Epithelial cell of esophagus (primary cell): ENCODE data around the gene BAIAP3.

Experiments
- DNase-seq: peaks from one replicate; pipeline ENCODE4 v3.0.0; 2010; ENCODE audit warnings: low read depth
- H3K4me3 ChIP-seq: 2 replicates; pipeline ENCODE4 v1.5.1; 2011; ENCODE audit warnings: mild to moderate bottlenecking, low read length, control low read depth
- CTCF ChIP-seq: IDR thresholded peaks from 2 replicates; pipeline ENCODE4 v1.5.1; 2011; ENCODE audit warnings: low read depth, mild to moderate bottlenecking, low read length, control low read depth, inconsistent platforms; ENCODE audit not compliant: insufficient read depth; ENCODE audit errors: missing control alignments

The BAIAP3 gene

DNA sequence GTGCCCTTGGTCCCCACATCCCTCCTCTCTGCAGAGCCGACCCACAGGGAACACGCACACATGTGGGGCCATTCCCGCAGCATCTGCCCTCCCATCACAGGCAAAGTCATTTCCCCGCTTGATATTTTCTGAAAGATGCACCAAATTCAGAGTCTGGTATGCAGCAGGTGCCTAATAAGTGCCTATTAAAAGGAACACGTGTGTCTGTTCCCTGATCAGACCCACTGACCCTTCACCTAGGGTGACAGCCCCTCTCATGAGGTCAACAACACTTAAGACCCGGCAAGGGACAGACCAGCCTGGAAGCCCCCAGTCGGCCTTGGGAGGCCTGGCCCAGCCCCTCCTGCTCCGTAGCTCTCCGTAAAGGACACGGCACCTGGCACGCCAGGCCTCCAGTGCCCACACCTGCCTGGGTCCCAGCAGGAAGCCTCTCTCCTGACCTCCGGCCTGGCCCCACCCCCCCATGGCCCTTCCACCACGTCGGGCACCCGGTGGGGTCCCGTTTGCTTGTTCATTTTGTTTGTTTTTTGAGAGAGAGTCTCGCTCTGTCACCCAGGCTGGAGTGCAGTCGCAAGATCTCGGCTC, 61.0 kb downstream of the BAIAP3 start:
- no peak for DNase-seq
- no peak overlapping the region for H3K4me3 ChIP-seq
- no peak for TF ChIP-seq CTCF

DNA sequence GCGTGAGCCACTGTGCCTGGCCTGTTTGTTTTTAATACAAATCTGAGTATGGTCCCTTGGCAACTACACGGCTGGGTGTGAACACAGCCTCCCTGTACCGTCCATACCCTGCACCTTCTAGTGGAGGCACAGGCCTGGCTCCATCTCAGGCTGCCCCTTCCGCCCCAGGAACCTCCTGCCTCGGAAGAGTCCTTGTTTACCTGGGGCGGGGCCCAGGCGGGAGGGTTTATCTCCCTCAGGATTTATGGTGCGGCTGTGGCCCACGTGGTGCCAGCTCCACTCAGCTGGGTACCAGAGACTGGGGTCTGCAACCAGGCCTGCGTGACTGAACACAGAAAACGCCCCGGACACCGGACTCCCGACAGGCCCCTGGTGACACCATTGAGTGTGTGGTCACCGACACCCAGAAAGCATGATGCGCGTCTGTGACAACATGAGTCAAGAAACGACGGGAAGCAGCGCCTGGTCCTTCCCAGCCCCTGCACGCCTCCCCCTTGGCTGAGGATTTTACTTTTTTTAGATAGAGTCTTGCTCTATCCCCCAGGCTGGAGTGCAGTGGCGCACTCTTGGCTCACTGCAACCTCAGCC, 62.1 kb downstream of the BAIAP3 start:
- no peak for DNase-seq
- H3K4me3 ChIP-seq: no peak overlapping the region
- TF ChIP-seq CTCF: no peak

- DNase-seq: no peak
- TF ChIP-seq CTCF: no peak
- H3K4me3 ChIP-seq: no peak overlapping the region
These were observed 64.3 kb downstream of the BAIAP3 start for GRCh38 chr16:1397779-1398178.

DNA sequence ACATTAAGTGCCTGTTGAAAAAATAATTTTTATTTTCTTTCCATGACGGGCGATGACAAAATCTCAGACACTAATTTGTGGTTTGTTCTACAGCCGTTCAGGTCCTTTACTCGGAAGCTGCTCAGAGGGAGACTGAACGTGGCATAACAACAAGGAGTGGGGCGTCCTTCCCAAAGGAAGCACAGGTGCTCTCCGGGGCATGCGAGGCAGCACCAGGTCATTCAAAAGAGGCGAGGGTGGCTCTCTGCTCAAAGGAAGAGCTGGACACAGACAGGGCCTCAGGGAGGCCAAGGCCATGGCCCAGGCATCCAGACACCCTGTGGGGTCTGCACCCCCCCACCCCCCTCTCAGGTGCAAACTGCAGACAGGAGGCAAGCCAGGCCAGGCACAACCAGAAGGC, 64.9 kb downstream of the BAIAP3 start:
- H3K4me3 ChIP-seq: no peak overlapping the region
- no peak for DNase-seq
- no peak for TF ChIP-seq CTCF
